ENCODE data around the gene C6orf15. TPM values are rescaled to one million over a fixed set of nuclear protein-coding genes. Genes with fewer than 3 reads are reported as not detected.

C6orf15 gene
- total RNA-seq, 1 donor from 2014 or later = not detected

DNA sequence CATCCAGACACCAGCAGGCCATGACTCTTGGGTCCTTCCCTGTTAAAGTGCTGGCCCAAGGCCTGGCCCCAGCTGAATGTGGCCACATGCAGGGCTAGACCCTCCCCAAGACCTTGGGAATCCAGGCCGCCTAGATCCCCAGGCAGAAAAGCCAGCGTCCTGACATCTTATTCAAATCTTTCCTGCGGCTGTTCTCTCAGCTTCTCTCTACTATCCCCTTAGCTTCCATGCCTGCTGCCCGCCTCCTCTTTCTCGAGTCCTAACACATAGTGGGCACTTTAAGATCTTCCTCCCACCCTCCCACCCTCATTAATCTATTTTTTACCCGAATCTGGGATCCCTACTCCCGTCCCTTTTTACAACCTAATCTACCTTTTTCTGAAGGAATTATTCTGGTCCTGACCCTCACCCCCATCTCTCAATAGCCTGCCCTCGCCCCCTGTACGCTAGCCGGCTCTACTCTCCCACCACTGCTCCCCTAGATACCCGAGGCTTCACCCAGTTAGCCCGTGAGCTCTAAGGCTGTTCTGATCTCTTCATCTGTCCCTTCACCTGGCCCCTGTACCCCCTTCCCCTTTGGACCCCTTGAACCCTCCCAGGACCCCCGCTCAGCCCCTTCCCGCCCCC, 45.3 kb upstream of the C6orf15 start, which contains the start of gene CCHCR1:
CCHCR1 (minus strand) TSS at position 290 of the 627 bp plus-strand sequence; CDS start at position 88, 202 bp downstream.
- Mint-ChIP-seq H3K27me3 (no peaks in the 10 kb centered on the region), H3K4me1 (ENCODE audit: unreplicated experiment) (peaks cover 24% of the 10 kb centered on the region), H3K4me3 (peak within 1 kb of the TSS; percentile 94), H3K36me3 (peaks cover 3% of the 10 kb centered on the region), H3K9me3 (no peaks in the 10 kb centered on the region), H3K27ac (peak within 1 kb of the TSS; percentile 81)
- TF ChIP-seq, protein P1, sequence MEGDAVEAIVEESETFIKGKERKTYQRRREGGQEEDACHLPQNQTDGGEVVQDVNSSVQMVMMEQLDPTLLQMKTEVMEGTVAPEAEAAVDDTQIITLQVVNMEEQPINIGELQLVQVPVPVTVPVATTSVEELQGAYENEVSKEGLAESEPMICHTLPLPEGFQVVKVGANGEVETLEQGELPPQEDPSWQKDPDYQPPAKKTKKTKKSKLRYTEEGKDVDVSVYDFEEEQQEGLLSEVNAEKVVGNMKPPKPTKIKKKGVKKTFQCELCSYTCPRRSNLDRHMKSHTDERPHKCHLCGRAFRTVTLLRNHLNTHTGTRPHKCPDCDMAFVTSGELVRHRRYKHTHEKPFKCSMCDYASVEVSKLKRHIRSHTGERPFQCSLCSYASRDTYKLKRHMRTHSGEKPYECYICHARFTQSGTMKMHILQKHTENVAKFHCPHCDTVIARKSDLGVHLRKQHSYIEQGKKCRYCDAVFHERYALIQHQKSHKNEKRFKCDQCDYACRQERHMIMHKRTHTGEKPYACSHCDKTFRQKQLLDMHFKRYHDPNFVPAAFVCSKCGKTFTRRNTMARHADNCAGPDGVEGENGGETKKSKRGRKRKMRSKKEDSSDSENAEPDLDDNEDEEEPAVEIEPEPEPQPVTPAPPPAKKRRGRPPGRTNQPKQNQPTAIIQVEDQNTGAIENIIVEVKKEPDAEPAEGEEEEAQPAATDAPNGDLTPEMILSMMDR (conservative IDR thresholded peaks at IDR 0.05) = no peak
- no peak for DNase-seq (ENCODE audit: extremely low spot score, unreplicated experiment)

DNA sequence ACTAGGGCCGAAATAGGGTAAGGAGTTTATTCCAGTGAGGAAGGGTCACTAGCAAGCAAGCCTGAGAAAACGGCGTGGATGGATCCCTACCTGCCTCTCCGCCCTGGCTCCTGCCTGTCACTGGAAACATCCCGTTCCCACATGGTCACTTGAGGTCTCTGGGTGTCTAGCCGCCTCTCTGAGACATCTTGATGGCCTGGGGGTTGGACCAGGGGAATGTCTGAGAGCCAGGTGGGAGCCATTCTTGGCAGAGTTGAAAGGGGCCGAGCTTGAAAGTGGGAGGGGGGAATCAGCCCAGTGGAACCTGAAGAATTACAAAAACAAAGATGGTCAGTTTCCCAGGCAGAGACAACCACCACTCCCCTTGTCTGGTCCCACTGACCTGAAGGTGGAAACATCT, 44.3 kb upstream of the C6orf15 start:
- no peak overlapping the region for H3K27ac Mint-ChIP-seq
- H3K9me3 Mint-ChIP-seq = no peaks in the 10 kb centered on the region
- H3K27me3 Mint-ChIP-seq = no peaks in the 10 kb centered on the region
- H3K4me3 Mint-ChIP-seq = peak overlapping the region; percentile 94
- TF ChIP-seq, protein P1 (conservative IDR thresholded peaks at IDR 0.05) = no peak
- H3K4me1 Mint-ChIP-seq (ENCODE audit: unreplicated experiment) = peaks cover 24% of the 10 kb centered on the region
- DNase-seq (ENCODE audit: extremely low spot score, unreplicated experiment) = no peak
- H3K36me3 Mint-ChIP-seq = peaks cover 3% of the 10 kb centered on the region

DNA sequence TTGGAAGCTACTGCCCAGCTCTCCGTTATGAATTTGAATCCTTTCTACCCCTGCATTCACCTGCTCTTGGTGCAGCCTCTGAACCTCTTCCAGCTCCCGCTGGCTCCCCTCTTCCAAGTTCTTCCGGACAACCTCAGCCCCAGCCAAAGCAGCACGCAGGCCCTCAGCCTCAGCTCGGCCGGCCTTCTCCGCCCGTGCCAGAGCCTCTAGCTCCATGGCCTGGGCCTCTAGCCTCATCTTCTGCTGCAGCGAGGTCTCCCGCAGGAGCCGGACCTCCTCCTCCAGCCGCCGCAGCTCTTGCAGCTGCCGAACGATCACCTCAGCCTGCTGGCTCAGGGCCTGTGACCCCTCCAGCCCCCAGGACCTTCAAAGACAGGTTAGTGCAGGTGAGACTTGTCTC, 42.1 kb upstream of the C6orf15 start:
- Mint-ChIP-seq H3K4me1 (ENCODE audit: unreplicated experiment) (peaks cover 17% of the 10 kb centered on the region), H3K27me3 (no peaks in the 10 kb centered on the region), H3K9me3 (no peaks in the 10 kb centered on the region), H3K27ac (no peak overlapping the region), H3K36me3 (peaks cover 3% of the 10 kb centered on the region), H3K4me3 (no peak overlapping the region)
- TF ChIP-seq, protein P1 (conservative IDR thresholded peaks at IDR 0.05) = no peak
- no peak for DNase-seq (ENCODE audit: extremely low spot score, unreplicated experiment)

DNA sequence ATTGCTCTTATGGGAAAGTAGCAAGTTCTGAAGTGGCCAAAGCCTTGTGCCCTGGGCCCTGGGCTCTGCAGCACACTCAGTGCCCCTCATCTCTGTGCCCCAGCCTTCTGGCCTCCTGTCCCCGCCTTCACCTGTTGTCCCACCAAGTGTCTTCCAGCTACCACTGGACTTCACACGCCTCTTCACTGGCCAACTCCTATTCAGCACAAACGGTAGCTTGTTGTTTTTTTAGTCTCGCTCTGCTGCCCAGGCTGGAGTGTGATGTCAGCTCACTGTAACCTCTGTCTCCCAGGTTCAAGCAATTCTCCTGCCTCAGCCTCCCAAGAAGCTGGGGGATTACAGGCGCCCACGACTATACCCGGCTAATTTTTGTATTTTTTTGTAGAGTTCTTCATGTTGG, 40.4 kb upstream of the C6orf15 start:
- peaks cover 3% of the 10 kb centered on the region for H3K36me3 Mint-ChIP-seq
- no peaks in the 10 kb centered on the region for H3K27me3 Mint-ChIP-seq
- TF ChIP-seq, protein P1 (conservative IDR thresholded peaks at IDR 0.05) = no peak
- no peak overlapping the region for H3K4me3 Mint-ChIP-seq
- no peaks in the 10 kb centered on the region for H3K9me3 Mint-ChIP-seq
- no peak for DNase-seq (ENCODE audit: extremely low spot score, unreplicated experiment)
- H3K4me1 Mint-ChIP-seq (ENCODE audit: unreplicated experiment) = peaks cover 13% of the 10 kb centered on the region
- no peak overlapping the region for H3K27ac Mint-ChIP-seq

DNA sequence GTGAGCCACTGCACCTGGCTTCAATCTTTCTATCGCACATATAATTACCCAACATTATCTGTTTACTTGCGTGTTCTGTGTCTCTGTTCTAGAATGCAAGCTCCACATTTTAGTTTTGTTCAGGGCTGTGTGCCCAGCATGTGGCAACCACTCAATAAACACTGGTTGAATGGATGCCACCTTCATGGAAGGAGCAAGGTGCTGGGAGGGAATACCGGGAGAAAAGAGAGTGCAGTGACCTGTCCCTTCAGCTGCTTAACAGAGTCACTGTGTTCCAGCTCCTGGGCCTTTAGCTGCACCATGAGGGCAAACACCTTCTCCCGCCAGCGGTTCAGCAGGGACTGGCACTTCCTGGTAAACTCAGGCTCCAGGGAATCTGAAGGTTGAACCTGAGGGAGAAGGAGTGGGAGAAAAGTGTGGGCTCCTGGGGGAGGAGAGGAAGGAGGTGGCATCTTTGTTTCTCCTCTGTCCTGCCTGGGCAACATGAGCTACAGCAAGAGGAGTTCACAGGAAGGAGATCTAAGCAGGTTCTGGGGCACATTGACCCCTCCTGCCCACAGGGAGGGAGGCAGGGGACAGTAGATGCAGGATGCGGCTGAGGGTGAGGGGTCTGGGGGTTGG, 37.6 kb upstream of the C6orf15 start:
- H3K27me3 Mint-ChIP-seq = no peaks in the 10 kb centered on the region
- peaks cover 4% of the 10 kb centered on the region for H3K4me1 Mint-ChIP-seq (ENCODE audit: unreplicated experiment)
- H3K4me3 Mint-ChIP-seq = no peak overlapping the region
- TF ChIP-seq, protein P1 (conservative IDR thresholded peaks at IDR 0.05) = no peak
- no peaks in the 10 kb centered on the region for H3K9me3 Mint-ChIP-seq
- H3K27ac Mint-ChIP-seq = no peak overlapping the region
- no peak for DNase-seq (ENCODE audit: extremely low spot score, unreplicated experiment)
- peaks cover 2% of the 10 kb centered on the region for H3K36me3 Mint-ChIP-seq
